HG03280 (cell line): ENCODE measurements around the gene PIP4K2C.

Experiments
- ATAC-seq: cut with Tn5 transposase; IDR thresholded peaks from one replicate; pipeline ENCODE4 v1.9.1; 2021; ENCODE audit warnings: mild to moderate bottlenecking, moderate library complexity; ENCODE audit not compliant: unreplicated experiment

Gene PIP4K2C

DNA sequence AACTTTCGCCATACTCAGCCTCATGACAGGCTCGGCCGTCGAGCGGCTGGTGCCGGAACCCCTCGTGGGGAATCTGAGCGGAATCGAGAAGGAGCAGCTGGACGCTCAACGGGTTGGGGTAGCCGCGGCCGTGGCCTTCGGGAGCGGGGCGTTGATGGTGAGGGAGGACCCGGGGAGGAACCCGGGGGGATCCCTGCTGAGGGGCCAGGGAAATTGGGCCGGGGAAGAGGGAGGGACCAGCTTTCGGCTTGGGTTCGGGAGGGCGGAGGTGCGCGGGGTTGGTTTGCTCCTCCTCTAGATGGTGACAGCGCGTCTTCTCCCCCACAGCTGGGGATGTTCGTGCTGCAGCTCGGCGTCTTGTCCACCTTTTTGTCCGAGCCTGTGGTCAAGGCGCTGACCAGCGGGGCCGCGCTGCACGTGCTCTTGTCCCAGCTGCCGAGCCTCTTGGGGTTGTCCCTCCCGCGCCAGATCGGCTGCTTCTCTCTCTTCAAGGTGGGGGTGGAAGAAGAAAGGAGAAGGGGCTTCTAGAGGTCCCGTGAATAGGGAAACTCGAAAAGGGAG is 30.0 kb downstream of the PIP4K2C start:
- ATAC-seq, result no peak

GRCh38 chr12:57621497-57622292 is 30.7 kb downstream of the PIP4K2C start:
- ATAC-seq, result no peak

DNA sequence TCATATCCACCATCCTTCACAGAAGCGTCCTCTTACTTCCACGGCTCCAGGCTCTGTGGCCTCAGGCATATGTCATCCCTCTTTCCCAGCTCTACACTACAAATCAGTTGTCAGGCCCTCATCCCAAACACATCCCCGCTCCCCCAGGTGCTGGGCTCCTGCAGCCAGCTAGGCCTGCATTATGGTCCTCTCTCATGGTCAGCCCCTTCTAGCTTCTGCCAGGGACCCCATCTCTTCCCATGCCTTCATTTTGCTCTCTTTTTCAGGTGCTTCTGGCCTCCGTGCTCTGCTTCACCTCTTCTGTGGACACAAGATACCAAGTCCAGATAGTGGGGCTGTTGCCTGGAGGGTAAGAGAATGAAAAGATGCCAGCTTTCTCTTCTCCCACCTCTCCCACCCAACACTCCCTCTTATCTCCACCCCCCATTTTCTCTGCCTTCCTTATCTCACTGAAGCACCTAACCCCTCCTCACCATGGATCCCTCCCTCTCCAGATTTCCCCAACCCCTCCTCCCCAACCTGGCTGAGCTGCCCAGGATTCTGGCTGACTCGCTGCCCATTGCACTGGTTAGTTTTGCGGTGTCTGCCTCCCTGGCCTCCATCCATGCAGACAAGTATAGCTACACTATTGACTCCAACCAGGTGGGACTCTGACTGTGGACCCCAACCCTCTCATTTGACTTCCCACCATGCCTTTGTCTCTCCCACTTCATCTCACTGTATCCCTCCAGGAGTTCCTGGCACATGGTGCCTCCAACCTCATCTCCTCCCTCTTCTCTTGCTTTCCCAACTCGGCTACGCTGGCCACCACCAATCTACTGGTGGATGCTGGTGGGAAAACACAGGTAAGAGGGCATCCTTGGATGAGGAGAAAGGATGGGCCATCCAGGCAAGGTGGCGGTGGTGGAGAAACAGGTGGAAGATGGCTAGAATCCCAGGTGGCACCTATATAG is 31.6 kb downstream of the PIP4K2C start:
- ATAC-seq, result no peak

DNA sequence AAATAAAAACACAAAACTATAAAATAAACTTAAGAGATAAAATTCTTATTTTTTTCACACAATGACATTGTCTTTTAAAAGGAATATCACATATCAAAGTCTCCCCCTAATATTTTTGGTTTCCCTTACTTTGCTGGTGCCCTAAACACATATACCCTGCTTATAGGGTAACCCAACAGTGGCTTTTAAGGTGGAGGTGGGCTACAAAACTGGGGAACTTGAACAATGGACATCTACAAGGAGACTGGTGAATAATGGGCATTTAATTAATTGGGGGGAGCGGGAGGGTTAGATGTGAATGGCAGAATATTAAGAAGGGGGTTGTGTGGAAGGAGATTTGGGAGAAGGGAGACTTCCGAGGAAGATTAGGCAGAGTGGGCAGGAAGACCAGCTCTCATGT is 32.4 kb downstream of the PIP4K2C start:
- ATAC-seq, result no peak

DNA sequence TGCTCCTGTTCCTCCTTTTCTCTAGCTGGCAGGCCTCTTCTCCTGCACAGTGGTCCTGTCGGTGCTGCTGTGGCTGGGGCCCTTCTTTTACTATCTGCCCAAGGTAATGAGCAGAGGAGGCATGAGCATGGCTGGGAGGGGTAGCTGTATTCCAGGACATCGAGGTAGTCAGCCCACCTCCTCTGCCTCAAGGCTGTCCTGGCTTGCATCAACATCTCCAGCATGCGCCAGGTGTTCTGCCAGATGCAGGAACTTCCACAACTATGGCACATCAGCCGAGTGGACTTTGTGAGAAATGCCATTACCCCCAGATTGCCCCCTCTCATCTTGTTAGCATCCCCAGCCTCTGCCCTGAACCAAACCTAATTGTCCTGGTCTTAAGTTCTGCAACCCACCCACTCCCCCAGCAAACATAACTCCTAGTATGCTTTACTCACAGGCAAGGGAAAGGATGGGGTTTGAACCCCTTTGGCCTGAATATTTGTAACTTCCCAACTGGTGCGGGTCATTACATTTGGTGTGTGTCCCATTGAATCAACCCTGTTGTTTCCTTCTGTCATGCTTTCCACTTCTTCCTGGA is 32.9 kb downstream of the PIP4K2C start:
- no peak for ATAC-seq

DNA sequence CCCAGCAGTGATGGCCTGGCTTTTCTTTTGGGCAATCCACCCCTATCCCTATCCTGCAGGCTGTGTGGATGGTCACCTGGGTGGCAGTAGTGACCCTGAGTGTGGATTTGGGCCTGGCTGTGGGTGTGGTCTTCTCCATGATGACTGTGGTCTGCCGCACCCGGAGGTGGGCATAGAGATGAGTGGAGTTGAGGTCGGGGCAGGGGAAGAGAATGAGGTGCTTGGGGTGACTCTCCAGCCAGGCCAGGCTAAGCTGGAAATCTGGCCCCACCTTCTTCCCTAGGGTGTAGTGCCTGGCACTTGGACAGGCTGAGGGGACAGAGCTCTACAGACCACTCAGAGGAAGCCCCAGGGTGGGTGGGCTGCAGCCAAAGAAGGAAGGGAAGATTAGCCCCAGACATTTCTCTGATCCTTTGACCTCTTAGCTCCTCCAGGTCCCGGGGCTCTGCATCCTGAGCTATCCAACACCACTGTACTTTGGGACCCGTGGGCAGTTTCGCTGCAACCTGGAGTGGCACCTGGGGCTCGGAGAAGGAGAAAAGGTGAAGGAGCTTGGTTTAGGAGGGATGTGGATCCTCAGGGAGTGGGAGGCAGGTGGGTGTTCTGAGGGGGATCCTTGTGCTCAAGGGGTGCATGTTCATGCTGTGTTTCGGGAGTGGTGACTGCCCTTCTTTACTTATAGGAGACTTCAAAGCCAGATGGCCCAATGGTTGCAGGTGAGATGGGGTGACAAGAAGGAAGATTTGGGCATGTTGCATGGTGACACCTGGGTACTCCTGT is 33.6 kb downstream of the PIP4K2C start:
- ATAC-seq, result no peak

DNA sequence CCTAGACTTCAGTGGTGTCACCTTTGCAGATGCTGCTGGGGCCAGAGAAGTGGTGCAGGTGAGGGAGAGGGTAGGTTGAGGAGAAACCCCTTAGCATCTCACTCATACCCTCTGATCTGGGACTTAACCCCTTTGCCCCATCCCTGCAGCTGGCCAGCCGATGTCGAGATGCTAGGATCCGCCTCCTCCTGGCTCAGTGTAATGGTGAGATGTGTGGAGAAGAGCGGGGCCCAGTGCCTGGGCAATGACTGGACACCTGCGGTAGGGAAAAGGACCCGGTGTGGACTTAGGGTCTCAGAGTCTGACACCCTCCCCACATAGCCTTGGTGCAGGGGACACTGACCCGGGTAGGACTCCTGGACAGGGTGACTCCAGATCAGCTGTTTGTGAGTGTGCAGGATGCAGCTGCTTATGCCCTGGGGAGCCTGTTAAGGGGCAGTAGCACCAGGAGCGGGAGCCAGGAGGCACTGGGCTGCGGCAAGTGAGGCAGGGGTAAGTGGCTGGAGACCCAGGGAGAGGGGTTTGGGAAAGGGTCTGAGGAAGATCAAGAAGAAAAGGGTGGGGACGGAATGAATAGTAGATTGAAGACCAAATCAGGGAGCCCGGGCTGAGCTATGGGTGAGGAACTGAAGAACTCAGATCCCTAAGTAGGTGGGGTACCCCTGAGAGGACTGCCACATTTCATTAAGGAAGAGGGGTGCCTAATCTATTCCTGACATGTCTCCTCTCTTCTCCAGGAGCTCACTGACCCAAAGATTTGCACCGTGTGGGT is 34.5 kb downstream of the PIP4K2C start:
- no peak for ATAC-seq

- ATAC-seq, result no peak
These were observed 35.3 kb downstream of the PIP4K2C start for GRCh38 chr12:57626111-57626920.

GRCh38 chr12:57626921-57627445 is 36.0 kb downstream of the PIP4K2C start:
- no peak for ATAC-seq

- no peak for ATAC-seq
These were observed 36.7 kb downstream of the PIP4K2C start for GRCh38 chr12:57627501-57628279.

- no peak for ATAC-seq
These were observed 37.5 kb downstream of the PIP4K2C start for GRCh38 chr12:57628280-57629191.

GRCh38 chr12:57629897-57630471 is 39.0 kb downstream of the PIP4K2C start:
- no peak for ATAC-seq

DNA sequence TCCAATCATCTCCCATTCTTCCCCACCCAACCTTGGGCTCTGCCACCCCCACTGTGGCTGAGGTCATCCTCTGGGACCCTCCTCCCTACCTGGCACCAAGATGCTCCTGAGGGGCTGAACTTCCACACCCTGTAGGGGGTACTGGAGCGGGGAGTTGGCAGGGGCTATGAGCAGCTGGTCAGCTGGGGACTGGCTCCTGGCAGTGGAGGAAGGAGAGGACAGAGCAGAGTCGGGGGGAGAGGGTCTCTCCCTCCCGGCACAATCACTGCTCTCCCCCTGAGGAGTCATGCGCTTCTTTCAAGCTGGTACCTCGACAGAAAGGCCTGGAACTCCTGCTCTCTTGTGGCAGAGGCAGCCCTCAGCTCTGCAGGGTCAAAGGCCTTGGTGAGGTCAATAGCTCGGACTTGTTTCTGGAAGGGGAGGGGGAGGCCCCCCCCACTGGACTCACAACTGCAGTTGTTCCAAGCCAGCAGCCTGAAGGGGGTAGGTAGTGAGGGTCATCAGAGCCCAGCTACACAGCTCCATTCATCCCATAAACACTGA is 40.0 kb downstream of the PIP4K2C start:
- ATAC-seq, result no peak

- ATAC-seq, result no peak
These were observed 40.6 kb downstream of the PIP4K2C start for GRCh38 chr12:57631566-57632072.

- ATAC-seq, result no peak
These were observed 41.3 kb downstream of the PIP4K2C start for GRCh38 chr12:57632073-57632957.
